UCSD-AML1 (cell line): ENCODE data around the gene VAT1L.

ENCODE experiments used
- DNase-seq: peaks from one replicate; lab custom pipeline; 2025; ENCODE audit not compliant: unreplicated experiment; lab: John Stamatoyannopoulos, UW

Gene VAT1L

GRCh38 chr16:77868052-77868451 lies 79.7 kb downstream of the VAT1L start:
- no peak for DNase-seq

- DNase-seq = no peak
Observed at GRCh38 chr16:77868478-77868877, 80.1 kb downstream of the VAT1L start.

DNA sequence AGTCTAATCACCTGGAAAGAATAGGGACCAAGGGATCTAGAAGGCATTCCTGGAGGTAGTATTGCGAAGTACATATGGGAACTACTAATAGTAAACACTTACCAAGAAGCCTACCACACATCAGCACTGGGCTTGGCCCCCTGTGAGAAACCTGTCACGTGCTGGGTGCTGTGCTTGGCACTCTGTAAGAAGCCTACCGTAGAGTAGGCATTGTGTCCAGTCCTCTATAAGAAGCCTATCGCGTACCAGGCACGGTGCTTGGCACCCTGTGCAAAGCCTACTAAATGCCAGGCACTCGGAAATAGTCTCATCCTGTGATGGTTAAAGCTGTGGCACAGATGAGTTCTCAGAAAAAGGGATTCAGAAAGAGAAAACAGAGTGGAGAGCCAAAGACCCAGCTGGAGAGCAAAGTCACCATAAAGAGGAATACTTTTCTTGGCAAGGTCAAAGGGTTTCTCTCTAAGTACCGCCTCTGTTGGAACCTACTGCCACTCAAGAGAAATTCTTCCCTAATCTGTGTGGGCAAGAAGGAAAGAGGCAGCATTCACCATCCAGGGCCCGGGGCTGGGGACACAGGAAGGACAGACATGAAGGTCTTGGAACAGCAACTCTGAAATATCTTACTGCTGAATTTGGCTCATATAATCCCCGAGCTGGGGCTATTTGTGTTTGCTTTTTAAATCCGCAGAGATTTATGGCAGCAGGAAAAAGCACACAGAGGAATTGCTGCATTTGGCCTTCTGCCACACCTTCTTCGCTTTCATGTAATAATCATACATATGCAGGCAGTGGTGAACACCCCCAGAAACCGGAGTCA lies 81.8 kb downstream of the VAT1L start:
- DNase-seq = no peak

GRCh38 chr16:77871932-77872331 lies 83.6 kb downstream of the VAT1L start:
- no peak for DNase-seq

GRCh38 chr16:77873066-77873465 lies 84.7 kb downstream of the VAT1L start:
- DNase-seq = no peak

DNA sequence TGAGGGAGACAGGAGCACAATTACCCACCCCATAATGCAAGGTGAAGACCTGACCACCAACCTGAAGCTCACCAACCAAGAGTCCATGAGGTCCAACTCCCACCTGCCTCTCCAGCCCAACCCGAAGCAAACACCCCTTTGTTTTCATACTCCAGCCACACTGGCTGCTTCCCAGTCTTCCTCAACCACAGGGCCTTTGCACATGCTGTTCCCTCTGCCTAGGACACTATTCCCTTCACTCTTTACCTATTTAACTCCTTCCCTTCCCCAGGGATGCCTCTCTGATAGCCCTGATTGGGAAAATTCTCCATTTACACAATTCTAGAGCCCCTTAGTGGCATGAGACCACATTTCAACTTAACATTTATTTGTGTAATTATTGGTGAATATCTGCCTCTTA lies 86.0 kb downstream of the VAT1L start:
- no peak for DNase-seq

DNA sequence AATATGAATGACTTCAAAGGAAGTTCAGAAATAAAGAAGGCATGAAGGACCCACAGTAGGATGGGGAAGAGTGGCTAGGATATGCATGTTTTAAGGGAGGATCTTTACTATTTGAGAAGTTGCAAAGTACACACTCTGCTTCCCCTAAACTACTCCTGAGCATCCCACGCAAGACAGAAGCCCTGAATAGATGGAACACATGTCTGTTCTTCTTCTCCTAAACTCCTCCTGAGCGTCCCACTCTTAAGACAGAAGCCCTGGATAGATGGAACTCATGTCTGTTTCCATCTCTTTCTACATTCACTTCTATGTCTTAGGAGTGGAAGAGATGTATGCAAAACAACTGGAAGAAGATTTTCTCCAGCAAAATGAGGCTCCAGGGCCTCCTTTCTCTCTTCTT lies 88.4 kb downstream of the VAT1L start:
- no peak for DNase-seq

GRCh38 chr16:77877712-77878347 lies 89.5 kb downstream of the VAT1L start:
- no peak for DNase-seq

DNA sequence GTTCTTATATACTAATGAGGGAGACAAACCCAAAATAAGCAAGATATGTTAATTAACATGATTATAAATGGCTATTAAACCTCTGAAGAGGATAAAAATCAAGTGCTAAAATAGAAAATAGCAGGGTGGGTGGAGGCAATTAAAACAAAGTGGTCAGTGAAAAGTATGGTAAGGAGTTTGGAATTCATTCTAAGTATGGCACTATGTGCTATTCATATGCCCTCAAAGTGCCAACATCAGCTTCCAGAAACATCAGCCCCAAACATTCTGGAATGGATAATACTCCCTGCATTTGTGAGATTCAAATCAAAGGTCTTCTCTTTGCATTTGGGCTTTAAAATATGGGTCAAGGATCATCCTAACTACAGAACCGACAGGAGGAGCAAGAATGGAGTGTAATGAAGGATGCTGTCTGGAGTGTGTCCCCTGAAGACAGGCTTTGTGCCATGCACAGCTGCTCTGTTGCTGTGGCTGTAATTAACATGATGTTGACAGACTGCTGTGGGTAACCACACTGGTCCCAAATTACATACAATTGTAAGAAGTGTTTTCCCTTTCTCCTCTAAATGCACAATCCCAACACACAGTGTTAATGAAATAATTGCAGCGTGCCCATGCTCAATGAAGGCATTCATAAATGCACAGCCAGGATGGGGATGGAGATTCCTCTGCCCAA lies 93.1 kb downstream of the VAT1L start:
- DNase-seq = no peak

DNA sequence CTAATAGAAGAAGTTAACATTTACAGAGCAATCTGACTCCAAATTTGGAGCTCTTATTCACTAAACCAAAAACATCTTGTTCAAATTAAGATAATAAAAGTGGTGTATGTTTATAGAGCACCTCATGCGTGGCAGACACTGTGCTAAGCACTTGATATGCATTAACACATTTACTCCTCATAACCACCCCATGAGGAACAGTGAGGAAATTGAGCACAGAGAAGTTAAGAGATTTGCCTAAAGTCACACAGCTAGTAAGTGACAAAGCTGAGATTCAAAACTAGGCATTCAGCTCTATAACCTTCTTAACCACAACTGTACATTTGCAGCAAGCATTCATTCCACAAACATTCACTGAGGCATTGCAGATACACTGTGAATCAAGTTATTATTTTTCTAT lies 94.0 kb downstream of the VAT1L start:
- DNase-seq = no peak

- DNase-seq = no peak
Observed at GRCh38 chr16:77885571-77886295, 97.4 kb downstream of the VAT1L start.

- DNase-seq = no peak
Observed at GRCh38 chr16:77888871-77889270, 100.5 kb downstream of the VAT1L start.

DNA sequence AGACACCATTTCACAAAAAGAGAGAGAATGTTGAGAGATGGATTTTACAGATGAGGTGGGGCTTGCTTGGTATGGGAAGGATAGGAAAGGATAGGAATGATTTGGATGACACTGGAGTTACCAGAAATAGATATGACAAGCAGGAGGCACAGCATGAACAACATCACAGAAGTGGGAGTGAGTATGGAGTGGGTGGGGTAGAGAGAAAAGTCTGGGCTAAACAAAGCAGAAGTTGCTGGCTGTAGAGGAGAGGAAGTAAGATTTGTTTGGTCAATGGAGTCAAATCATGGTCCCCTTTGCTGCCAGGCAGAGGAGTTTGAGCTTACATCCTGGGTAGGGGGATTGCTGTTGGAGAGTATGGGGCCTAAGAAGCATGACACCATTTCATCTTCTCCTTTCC lies 101.7 kb downstream of the VAT1L start:
- no peak for DNase-seq

- no peak for DNase-seq
Observed at GRCh38 chr16:77894162-77894561, 105.8 kb downstream of the VAT1L start.

DNA sequence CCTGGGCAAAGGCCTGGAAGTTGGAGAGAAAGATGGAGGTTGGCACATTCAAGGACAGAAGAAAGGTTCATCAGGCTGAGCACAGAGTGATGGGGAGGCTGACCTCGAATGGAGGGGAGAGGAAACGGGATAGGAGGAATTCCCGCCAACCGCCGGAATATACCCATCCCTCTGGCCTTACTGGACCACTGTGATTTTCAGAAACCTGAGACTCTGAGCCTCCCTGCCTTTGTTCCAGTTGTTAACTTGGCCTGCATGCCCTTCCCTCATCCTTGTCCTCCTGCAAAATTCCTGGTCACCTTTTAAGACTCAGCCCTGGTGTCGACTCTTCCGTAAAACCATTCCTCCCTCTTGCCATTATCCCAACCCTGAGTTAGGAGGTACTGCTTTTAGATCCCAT lies 107.6 kb downstream of the VAT1L start:
- no peak for DNase-seq

DNA sequence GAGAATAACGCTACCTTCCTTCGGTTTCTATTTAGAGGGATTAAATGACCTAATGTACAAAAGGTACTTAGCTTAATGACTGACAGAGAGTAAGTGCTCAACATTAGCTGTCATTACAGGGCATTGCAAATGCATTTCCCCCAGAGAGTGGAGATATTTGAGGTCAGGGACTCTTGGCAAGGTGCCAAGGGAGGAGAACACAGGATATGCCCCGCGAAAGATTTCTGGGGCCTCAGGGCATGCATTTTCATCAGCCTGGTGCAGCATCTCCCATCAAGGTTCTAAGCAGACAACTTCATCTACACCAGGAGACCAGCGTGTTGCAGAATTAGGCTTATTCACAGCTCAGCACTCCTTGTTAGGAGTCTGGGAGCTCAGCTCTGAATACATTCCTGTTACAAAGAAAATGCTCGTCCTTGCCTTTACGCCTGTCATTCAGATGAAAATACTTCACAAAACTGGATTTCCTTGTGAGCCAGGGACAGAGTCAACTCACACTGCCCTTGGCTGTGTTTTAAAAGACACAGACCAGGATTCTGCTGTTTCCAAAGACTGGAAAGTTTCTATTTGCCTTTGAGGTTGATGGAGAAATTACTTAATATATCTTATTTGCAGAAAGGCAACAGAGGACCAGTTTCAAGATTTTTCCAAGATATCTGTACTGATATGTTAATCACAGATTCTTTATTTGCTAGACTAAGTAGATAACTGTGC lies 108.2 kb downstream of the VAT1L start:
- no peak for DNase-seq

DNA sequence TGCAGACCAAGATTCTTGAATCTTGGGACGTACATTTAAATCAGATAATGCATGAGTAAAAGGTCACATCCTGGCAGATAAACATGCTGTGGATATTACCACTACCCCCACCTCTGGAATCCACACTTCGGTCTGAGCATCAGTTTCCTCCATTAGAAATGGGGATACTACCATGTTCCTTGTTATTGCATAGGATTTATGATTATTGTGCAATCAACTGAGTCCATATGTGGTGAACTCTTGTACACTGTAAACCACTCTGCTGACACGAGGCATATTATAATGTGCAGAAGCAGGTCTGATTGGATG lies 108.7 kb downstream of the VAT1L start:
- DNase-seq = no peak

DNA sequence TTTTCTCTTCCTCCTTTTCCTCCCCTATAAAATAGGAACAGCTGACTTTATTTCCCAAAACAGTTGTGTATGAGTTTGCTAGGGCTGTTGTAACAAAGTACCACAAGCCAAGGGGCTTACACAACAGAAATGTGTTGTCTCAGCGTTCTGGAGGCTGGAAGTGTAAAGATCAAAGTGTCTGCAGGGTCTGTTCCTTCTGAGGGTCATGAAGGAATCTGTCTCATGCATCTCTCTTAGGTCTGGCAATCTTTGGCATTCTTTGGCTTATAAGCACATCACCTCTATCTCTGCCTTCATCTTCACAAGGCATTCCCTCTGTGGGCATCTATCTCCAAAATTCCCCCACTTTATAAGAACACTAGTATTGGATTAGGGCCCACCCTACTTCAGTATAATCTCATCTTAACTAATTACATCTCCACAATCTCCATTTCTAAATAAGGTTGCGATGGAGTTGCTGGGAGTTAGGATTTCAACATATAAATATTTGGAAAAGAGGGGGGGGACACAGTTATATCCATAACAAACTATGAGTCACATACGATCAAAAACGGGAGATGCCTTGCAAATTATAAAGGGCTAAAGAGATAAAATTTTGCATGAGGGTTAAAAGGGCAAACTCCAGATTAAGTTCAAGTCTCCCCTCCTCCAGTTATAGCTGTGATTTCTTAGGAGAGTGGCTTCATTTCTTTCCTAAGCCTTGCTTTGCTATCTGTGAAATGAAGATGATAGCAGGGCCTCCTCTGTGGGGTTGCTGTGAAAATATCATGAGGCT lies 109.7 kb downstream of the VAT1L start:
- no peak for DNase-seq

DNA sequence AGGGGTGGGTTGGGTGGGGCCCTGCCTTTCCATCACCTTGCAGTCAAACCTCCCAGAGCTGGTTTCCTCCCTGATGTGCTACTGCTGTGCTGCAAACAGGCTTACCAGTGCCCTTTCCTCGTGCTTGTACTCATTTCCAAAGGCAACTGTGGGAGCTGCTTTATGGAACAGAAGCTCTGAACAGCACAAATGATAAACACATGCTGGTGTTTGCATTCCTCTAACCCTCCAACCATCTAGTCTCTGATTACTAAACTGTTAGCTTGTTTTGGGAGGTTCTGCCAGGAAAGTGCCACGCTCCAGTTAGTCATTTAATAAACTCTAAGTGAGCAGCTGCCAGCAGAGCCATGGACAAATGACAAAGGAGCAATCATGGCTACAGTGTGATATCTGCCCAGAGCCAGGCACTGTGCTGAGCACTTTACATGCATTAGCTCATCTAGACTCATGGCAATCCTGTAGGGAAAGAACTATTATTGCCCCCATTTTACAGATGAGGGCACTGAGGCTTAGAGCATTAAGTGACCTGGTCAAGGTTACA lies 110.4 kb downstream of the VAT1L start:
- DNase-seq = no peak

GRCh38 chr16:77899416-77899815 lies 111.1 kb downstream of the VAT1L start:
- no peak for DNase-seq
